Vein endothelial cell (primary cell): ENCODE results near the gene MCC. TPM values are rescaled to one million over a fixed set of nuclear protein-coding genes. Genes with fewer than 3 reads are reported as not detected.

Experiments
- small RNA-seq: library from RNA; depleted of rRNA; stranded (forward); fragments of <200 nt; gene quantifications from one replicate; pipeline ENCODE3, GENCODE V24; 2012
- total RNA-seq: library from RNA; depleted of rRNA; stranded (reverse); fragments of >200 nt; gene quantifications from 2 replicates; pipeline ENCODE4 v1.2.3, GENCODE V29; 2012

The MCC gene
- total RNA-seq = 21.3 and 25.8 TPM in 2 replicates

DNA sequence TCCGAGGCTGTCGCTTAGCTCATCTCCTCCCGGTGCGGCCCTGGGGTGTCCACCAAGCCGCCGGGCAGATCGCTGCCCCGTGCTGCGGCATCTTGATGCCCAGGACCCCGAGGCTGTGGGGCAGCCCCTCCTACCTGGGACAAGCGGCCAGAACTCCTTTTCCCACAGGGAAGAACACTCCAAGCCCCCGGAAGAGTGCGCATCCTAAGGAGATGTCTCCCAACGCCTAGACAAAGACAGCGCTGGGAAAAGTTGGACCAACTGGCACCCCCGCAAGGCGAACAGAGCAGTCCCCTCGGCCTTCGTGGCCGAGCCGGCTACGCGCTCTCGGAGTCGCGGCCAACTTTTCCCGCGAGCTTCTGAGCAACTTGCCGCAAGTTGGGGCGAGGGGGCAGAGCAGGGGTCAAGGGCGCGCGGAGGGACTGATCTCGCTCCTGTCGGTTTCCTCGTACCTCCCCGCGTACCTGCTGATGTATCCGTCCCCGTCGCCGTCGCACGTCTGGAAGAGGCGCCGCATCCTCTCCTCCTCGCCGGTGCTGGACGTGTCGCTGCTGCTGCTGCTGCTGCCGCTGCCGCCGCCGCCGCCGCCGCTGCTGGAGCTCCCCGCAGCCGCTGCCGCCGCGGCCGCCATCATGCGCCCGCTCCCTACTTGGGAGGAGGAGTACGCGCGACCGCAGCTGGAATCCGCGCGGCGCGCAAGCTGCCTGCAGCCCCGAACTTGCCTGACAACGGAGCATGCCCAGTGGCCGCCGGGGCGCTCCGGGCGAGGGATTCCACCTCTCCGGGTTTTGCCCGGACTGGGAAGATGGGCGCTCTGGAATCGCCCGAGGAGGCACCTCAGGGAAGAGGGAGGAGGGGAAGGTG, at the start of gene MCC:
MCC (minus strand) TSS at position 673 of the 864 bp plus-strand sequence.

DNA sequence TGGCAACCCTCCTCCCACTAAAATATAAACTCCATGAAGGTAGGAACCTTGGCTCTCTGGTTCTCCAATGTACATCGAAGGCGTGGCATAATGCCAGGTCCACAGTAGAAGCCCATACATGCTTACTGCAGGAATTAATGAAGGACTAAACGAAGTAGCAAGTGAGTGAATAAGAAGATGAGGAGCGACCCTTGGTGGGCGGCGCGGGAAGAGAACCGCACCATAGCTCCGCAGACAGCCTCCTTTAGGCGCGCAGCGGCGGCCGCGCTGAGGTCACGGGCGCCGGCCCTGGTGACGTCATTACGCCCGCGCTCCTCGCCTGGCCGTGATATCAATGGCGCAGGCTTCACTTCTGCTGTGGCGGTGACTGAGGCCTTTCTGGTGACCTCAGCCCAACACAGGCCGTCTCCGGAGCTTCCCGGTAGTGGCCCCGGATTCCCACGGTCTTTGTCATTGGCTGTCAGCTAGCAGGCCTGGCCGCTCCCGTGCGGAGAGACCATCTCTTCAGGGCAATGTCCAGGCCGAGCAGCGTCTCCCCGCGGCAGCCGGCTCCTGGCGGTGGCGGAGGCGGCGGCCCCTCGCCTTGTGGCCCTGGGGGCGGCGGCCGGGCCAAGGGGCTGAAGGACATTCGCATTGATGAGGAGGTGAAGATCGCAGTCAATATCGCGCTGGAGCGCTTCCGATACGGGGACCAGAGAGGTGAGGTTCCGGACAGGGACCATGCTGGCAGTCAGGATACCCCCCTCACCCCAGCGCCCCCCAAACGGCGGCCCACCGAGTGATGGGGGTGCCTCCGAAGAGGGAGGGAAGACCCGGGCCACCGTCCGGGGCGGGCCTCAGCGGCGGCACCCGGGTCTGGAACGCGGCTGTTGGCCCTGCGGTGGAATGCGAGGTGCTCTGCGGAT, 25.4 kb upstream of the MCC start, which contains the start of gene YTHDC2:
YTHDC2 (plus strand) TSS at position 311 of the 905 bp plus-strand sequence; CDS start at position 513, 202 bp downstream.

DNA sequence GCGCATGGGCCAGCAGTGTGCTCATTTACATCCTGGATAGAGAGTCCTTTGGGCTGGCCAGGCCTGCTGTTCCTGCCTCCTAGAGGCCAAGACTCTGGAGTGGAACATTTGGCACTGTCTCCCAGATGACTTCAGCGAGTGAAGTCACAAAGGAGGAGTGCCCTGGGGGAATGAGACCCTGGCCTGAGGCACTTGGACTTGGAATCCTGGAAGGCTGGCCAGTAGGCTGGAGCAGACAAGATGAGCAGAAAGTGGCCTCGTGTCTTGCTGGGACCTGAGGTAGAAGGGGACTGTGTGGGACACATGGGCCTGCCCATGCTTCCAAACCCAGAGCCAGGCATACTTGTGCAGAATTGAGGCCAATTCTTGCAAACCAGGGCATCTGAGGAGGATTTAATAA, 53.4 kb downstream of the MCC start, which contains the start of gene TSSK1B:
TSSK1B (minus strand) TSS at position 101 of the 400 bp plus-strand sequence. CDS start 150 bp downstream, outside the sequence.

DNA sequence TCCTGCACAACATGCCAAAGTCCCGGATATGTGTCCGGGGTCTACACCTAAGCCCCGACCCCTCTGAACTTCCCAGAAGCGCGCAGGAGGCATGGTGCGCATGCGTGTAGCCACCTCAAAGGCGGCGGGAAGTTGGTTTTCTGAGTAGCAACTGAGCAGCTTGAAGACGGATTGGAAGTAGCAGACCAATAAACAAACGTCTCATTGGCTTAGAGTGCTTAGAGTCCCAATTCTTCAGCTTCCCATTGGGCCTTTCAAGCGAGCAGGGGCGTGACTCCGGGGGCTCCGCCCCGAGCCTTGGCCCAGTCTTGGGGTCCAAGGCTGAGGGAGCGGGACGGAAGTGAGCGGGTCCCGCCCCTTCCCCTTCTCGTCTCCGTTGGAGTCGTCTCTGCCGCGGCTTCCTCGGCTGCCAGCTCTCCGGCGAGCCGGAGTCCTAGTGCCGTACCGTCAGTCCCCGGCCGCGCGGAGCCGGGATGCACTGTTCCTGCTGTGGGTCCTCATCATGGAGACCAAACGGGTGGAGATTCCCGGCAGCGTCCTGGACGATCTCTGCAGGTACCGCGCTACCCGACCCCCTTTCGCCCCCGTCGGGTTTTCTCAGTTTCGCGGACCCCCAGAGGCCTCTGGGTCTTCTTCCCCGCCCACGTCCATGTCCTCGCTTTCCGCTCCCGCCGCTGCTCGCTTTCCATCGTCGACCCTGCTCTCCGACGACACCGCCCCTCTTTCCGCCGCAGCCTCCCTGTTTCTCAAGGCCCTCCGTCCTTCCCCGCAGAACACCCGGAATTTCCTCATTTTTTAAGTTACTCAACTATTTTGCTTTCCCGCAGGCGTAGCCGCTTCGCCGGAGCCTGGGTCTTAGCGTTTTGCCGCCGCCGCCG, 511.6 kb downstream of the MCC start, which contains the start of gene DCP2:
DCP2 (plus strand) TSS at position 367 of the 878 bp plus-strand sequence; CDS start at position 503, 136 bp downstream.

Small RNA genes within 50 kb of the gene (small RNA-seq; reads per million reads assigned to genes)
- gene RNU4ATAC13P = not detected

Other genes starting within 250 kb of the MCC start
- under 0.01 and 0.10 TPM in 2 replicates for gene TSSK1B, start 53.5 kb downstream of the MCC start, total RNA-seq
- 26.8 and 34.9 TPM in 2 replicates for gene YTHDC2, start 25.2 kb upstream of the MCC start, total RNA-seq